H4 (cell line): ENCODE measurements around the gene ASNSD1. TPM values are rescaled to one million over a fixed set of nuclear protein-coding genes. Genes with fewer than 3 reads are reported as not detected.
"Not testable (repeated sequence)": the region's sequence is repeated elsewhere in the genome, so short reads cannot be mapped to it uniquely, and the experiment has no call there.

Experiments
- DNase-seq: peaks from one replicate; pipeline ENCODE4 v3.0.0-alpha.2; 2015; ENCODE audit warnings: low spot score
- total RNA-seq: library from RNA; depleted of rRNA; stranded (reverse); fragments of >200 nt; shearing (Covaris generic); gene quantifications from 2 replicates; pipeline ENCODE4 v1.2.3, GENCODE V29; 2014

Gene ASNSD1
- total RNA-seq, 1 experiment from 2014 or later: 62.1 TPM

- no peak for DNase-seq
Observed at GRCh38 chr2:189646521-189646920, 14.7 kb upstream of the ASNSD1 start.

GRCh38 chr2:189648846-189649509 is 12.3 kb upstream of the ASNSD1 start:
- DNase-seq: no peak

- no peak for DNase-seq
Observed at GRCh38 chr2:189651284-189651683, 10.0 kb upstream of the ASNSD1 start.

GRCh38 chr2:189653464-189653863 is 7.8 kb upstream of the ASNSD1 start:
- DNase-seq: not testable (repeated sequence)

- no peak for DNase-seq
Observed at GRCh38 chr2:189654641-189655040, 6.6 kb upstream of the ASNSD1 start.

DNA sequence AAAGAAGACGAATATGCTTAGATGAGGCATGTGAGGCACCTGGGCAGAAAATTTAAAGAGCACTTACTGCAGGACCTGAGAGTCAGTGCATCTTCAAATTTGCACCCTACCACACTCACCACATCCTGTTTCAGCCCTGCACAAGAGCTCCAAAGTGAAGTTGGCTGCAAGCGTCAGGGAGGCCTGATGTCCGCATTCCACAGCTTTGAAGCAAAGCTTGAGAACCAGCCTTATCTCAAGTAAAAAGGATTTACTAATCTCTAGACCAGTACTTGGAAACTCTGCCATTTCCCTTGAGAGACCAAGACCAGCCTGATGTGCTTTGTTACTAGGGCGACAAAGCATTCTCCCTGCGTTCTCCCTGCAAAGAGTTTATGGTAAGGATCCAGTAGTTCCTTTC is 3.4 kb upstream of the ASNSD1 start:
- DNase-seq: no peak

- DNase-seq: no peak
Observed at GRCh38 chr2:189658306-189659212, 2.7 kb upstream of the ASNSD1 start.

GRCh38 chr2:189659734-189660133 is 1.5 kb upstream of the ASNSD1 start:
- DNase-seq: no peak

DNA sequence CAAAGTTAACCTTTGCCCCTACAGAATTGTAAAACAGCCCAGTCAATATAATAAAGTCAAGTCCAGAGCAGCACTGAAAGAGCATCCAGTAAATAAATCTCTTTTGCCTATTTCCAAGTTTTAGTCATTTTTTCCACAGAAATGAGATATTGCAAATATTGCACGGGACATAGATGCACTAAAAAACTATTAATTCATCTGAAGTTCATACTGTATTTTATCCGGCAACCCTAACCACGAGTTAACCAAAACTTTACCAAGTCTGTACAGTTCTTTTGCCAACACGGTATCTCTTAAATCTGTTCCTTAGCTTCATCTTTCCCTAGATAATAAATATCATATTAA is 484 bp upstream of the ASNSD1 start:
- DNase-seq: no peak

GRCh38 chr2:189661957-189662321 is 680 bp downstream of the ASNSD1 start:
- DNase-seq: no peak

- DNase-seq: no peak
Observed at GRCh38 chr2:189662669-189663226, 1.5 kb downstream of the ASNSD1 start.

DNA sequence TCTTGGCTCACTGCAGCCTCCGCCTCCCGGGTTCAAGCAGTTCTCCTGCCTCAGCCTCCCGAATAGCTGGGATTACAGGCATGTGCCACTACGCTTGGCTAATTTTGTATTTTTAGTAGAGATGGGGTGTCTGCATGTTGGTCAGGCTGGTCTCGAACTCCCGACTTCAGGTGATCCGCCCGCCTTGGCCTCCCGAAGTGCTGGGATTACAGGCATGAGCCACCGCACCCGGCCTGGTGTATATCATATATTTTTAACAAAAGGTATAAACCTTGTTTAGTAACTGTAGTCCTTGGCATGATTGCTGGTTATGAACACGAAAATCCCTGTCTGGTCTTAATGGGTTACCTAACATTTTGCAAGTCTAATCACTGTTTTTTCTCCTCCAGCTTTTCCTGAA is 2.1 kb downstream of the ASNSD1 start:
- not testable (repeated sequence) for DNase-seq

DNA sequence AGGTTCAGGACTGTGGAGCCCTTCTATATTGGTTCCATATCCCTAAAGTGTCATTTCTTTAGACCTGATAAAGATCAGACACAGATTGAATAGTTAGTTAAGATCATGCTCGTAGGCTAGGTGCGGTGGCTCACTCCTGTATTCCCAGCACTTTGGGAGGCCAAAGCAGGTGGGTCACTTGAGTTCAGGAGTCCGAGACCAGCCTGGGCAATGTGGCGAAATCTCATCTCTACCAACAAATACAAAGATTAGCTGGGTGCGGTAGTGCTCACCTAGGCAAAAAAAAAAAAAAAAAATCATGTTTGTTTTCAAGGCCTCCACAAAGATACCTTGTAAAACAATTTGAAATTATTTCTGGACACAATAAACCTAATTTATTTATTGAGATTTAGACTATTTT is 8.7 kb downstream of the ASNSD1 start:
- no peak for DNase-seq

DNA sequence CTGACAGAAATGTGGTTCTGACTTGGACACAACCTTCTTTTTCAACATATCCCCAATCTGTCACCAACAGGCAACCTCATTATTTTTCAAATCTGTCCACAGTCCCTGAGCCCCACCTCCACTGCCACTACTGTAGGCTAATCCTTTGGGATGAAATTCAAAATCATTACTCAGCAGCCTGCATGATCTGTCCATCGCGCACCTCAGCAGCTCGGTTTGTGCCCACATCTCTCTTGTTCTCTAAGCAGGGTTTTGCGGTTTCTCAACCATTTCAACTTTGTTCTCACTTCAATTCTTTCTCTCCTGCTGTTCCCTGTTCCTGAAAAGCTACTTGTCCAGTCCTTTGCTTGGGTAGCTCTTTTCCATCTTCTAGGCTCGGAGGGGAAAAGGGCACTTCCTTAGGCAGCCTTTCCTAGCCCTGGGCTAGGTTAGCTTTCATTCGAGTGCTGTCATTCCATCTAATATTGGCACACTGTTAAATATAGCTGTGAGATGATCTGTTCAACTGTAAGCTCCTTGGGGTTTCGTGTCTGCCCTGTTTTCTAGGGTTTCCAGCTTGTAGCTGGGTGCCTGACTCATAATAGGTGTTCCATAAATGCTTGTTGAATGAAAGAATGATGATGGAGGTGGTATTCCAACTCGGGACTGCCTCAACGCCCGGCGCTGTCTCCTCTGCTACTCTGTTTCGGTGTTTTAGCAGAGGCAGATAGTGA is 12.6 kb downstream of the ASNSD1 start:
- no peak for DNase-seq

GRCh38 chr2:189674374-189675112 is 13.3 kb downstream of the ASNSD1 start, which contains the start of gene ANKAR:
Gene ANKAR, plus strand, starts transcription at chr2:189674670. Its CDS starts 1,821 bp downstream, at chr2:189676491.
- DNase-seq: peak; percentile 53

- no peak for DNase-seq
Observed at GRCh38 chr2:189676471-189676870, 15.2 kb downstream of the ASNSD1 start.

DNA sequence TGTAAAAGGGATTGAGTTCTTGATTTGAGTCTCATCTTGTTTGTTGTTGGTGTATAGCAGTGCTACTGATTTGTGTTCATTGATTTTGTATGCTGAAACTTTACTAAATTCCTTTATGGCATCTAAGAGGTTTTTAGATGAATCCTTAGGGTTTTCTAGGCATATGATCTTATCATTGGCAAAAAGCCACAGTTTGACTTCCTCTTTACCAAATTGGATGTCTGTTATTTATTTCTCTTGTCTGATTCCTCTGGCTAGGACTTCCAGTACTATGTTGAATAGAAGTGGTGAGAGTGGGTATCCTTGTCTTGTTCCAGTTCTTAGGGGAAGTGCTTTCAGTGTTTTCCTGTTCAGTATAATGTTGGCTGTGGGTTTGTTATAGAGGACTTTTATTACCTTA is 18.0 kb downstream of the ASNSD1 start:
- no peak for DNase-seq

DNA sequence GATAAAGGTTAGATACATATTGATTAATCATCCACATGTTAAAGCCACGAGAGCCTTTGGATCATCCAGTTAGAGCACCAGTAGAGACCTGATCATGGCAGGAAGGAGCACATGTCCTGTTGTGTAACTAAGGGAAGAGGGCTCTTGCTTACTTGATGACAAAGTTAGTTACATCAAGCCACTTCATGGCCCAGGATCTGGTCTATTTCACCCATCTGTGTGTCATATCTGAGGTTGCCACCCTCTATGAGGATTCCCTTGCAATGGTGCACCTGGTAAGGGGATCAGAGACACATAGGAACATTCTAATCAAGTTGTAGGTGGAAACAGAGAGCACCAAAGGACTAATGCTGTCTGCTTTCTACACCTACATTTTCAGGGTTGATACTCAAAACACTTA is 19.9 kb downstream of the ASNSD1 start:
- no peak for DNase-seq

DNA sequence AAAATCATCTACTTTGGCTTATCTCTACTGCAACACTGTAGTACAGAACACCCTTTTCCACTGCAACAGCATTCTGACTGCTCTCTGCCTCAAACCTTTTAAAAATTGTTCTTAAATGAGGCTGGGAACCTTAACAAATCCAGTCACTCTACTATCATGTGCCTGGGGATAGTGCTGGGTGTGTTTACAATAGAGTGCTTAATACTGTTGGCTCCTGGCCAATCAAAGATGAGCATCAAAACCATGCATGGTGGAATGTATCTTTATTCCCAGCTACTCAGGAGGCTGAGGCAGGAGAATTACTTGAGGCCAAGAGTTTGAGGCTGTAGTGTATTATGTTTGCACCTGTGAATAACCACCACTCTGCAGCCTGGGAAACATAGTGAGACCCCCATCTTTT is 20.6 kb downstream of the ASNSD1 start:
- DNase-seq: no peak

DNA sequence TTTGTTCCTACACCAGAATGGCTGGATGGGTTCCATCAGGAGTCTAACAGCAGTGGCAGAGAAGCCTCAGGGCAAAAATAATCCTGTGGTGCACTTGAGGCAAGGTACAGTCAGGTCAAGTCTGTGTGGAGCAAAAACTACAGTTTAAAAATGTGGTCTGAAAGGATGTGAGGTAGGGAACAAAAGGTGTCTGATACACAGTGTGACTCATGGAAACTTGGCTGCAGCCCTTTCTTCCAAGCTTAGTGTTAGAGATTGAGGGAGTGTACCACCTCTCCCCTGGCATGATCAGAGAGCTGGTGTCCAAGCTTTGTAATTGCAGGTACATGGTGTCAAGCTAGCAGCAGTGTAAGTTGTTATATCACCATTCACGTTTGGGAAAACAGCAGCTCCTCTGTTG is 22.1 kb downstream of the ASNSD1 start:
- DNase-seq: peak; percentile 21

GRCh38 chr2:189684811-189685210 is 23.6 kb downstream of the ASNSD1 start:
- DNase-seq: no peak
